Rectal smooth muscle tissue (tissue), 1 donor: ENCODE measurements around the gene RELB.

Source experiments
- H3K27ac ChIP-seq: one replicate; pipeline ENCODE4 v1.7.0; 2013; ENCODE audit warnings: low read depth, low read length, inconsistent platforms
- H3K27me3 ChIP-seq: one replicate; pipeline ENCODE4 v1.7.0; 2013; ENCODE audit warnings: low read length; ENCODE audit not compliant: control insufficient read depth, insufficient read depth
- H3K36me3 ChIP-seq: one replicate; pipeline ENCODE4 v1.7.0; 2013; ENCODE audit warnings: low read length; ENCODE audit not compliant: control insufficient read depth, insufficient read depth
- H3K4me1 ChIP-seq: one replicate; pipeline ENCODE4 v1.7.0; 2013; ENCODE audit warnings: low read length; ENCODE audit not compliant: control insufficient read depth, insufficient read depth
- H3K4me3 ChIP-seq: one replicate; pipeline ENCODE4 v1.7.0; 2013; ENCODE audit warnings: low read length
- H3K9ac ChIP-seq: one replicate; pipeline ENCODE4 v1.7.0; 2013; ENCODE audit warnings: low read length

Gene RELB

GRCh38 chr19:45058622-45059159 is 57.4 kb downstream of the RELB start:
- Histone ChIP-seq H3K9ac (no peak overlapping the region), H3K27me3 (no peaks in the 10 kb centered on the region), H3K27ac (no peak overlapping the region), H3K36me3 (peaks cover 71% of the 10 kb centered on the region), H3K4me1 (no peaks in the 10 kb centered on the region), H3K4me3 (no peak overlapping the region)

DNA sequence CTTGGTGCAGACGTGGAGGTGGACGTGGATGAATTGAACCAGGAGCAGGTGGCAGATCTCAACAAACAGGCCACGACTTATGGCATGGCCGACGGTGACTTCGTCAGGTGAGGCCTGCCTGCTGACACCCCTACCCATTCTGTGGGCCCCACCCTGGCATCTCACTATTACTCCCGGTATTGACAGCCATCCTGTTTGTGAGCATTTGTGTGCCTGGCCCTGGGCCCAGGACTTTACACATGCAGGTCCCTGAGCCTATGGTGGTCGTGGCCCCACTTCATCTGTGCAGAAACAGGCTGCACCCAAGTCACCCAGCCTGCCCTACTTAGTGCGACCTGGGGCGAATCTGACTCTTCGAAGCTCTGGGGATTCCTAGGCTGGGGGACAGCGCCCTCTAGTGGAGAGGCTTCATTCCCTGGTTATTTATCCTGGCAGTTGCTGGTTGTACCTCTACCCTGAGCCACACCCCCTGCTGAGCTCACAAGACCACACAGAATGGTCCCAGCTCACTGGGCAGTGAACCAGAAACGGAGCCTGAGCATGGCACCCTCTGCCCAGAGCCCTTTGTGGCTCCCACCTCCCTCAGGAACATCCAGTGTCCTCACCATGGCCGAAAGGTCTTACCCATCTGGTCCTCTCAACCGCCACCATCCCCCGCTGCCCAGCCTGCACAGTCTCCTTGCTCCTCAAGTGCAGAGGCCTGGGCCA is 58.1 kb downstream of the RELB start:
- Histone ChIP-seq H3K36me3 (peaks cover 69% of the 10 kb centered on the region), H3K4me1 (no peaks in the 10 kb centered on the region), H3K27ac (no peak overlapping the region), H3K9ac (no peak overlapping the region), H3K27me3 (no peaks in the 10 kb centered on the region), H3K4me3 (no peak overlapping the region)

DNA sequence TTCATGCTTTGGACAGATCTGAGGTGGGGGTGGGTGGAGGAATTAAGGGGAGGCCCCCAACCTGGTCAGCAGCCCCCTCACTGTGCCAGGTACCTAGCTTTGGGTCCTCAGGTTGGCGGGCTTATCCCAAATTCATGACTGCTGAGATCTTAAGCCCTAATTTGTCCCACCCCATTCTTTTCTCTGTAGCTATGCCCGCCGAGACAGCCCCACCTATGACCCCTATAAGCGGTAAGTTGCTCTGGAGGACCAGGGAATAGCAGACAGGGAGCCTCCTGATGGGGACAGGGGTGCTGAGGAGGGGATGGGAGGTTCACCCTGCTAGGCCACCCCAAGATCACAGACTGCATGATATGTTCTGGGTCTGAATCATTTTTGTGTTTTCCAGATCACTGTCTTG is 60.7 kb downstream of the RELB start:
- Histone ChIP-seq H3K27ac (no peak overlapping the region), H3K36me3 (peaks cover 63% of the 10 kb centered on the region), H3K4me3 (no peak overlapping the region), H3K27me3 (no peaks in the 10 kb centered on the region), H3K9ac (no peak overlapping the region), H3K4me1 (no peaks in the 10 kb centered on the region)

GRCh38 chr19:45063851-45064801 is 62.9 kb downstream of the RELB start:
- H3K27me3 ChIP-seq, result no peaks in the 10 kb centered on the region
- no peak overlapping the region for H3K27ac ChIP-seq
- H3K4me1 ChIP-seq, result no peaks in the 10 kb centered on the region
- peaks cover 53% of the 10 kb centered on the region for H3K36me3 ChIP-seq
- no peak overlapping the region for H3K4me3 ChIP-seq
- no peak overlapping the region for H3K9ac ChIP-seq

GRCh38 chr19:45066921-45067661 is 65.8 kb downstream of the RELB start:
- peaks cover 43% of the 10 kb centered on the region for H3K36me3 ChIP-seq
- H3K4me3 ChIP-seq, result no peak overlapping the region
- no peak overlapping the region for H3K9ac ChIP-seq
- no peak overlapping the region for H3K27ac ChIP-seq
- no peaks in the 10 kb centered on the region for H3K4me1 ChIP-seq
- no peaks in the 10 kb centered on the region for H3K27me3 ChIP-seq

DNA sequence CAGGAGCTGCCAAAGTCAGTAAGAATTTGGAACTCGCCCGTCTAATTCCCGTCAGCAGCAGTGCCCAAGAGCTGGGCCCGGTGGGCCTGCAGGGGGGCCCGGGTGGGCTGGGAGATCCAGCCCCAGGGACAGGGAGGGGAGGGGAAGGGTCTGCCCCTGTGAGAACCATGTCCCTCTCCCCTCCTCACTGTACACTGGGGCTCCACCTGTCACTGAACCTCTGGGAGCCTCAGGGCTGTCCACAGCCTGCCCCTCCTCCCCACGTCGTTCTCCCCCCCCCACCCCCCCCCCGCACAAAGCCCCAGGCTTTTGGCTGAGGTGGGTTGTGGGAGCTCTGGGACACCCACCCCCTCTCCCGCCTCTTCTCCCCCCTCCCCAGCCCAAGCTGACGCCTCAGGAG is 66.8 kb downstream of the RELB start:
- H3K9ac ChIP-seq, result no peak overlapping the region
- no peaks in the 10 kb centered on the region for H3K27me3 ChIP-seq
- no peak overlapping the region for H3K27ac ChIP-seq
- no peak overlapping the region for H3K4me3 ChIP-seq
- no peaks in the 10 kb centered on the region for H3K4me1 ChIP-seq
- peaks cover 42% of the 10 kb centered on the region for H3K36me3 ChIP-seq

GRCh38 chr19:45069056-45069455 is 67.8 kb downstream of the RELB start:
- Histone ChIP-seq H3K27me3 (no peaks in the 10 kb centered on the region), H3K4me3 (no peak overlapping the region), H3K36me3 (peaks cover 38% of the 10 kb centered on the region), H3K27ac (no peak overlapping the region), H3K9ac (no peak overlapping the region), H3K4me1 (no peaks in the 10 kb centered on the region)

DNA sequence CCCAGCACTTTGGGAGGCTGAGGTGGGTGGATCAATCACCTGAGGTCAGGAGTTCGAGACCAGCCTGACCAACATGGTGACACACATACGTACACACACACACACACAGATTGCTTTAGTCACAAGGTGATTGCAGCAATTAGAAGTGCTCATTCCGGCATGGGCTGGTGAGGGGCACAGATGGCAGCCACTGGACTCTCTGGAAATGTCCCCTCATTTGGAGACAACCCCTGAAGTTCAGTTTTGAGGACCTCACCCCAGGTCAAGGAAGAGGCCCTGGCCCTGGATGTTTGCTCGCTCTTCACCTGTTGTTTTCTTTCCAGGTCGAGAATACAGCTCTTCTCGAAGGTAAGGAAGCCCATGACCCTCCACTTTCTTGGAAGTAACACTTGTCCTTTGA is 69.0 kb downstream of the RELB start:
- Histone ChIP-seq H3K4me3 (no peak overlapping the region), H3K27me3 (no peaks in the 10 kb centered on the region), H3K36me3 (peaks cover 34% of the 10 kb centered on the region), H3K9ac (no peak overlapping the region), H3K27ac (no peak overlapping the region), H3K4me1 (no peaks in the 10 kb centered on the region)

GRCh38 chr19:45070861-45071544 is 69.7 kb downstream of the RELB start:
- Histone ChIP-seq H3K4me3 (no peak overlapping the region), H3K9ac (no peak overlapping the region), H3K27ac (no peak overlapping the region), H3K4me1 (no peaks in the 10 kb centered on the region), H3K27me3 (no peaks in the 10 kb centered on the region), H3K36me3 (peaks cover 30% of the 10 kb centered on the region)

GRCh38 chr19:45071545-45071938 is 70.3 kb downstream of the RELB start:
- Histone ChIP-seq H3K9ac (no peak overlapping the region), H3K27ac (no peak overlapping the region), H3K4me3 (no peak overlapping the region), H3K27me3 (no peaks in the 10 kb centered on the region), H3K4me1 (no peaks in the 10 kb centered on the region), H3K36me3 (peaks cover 30% of the 10 kb centered on the region)

- Histone ChIP-seq H3K27ac (no peak overlapping the region), H3K36me3 (peaks cover 28% of the 10 kb centered on the region), H3K9ac (no peak overlapping the region), H3K4me1 (no peaks in the 10 kb centered on the region), H3K4me3 (no peak overlapping the region), H3K27me3 (no peaks in the 10 kb centered on the region)
Measured at GRCh38 chr19:45071969-45072790, 70.9 kb downstream of the RELB start.
